ENCODE results near the gene VEGFA.
A peak's percentile ranks its signal among the peaks of the same experiment; 100 is the strongest.

VEGFA gene

GRCh38 chr6:43807228-43808061, 37.4 kb downstream of the VEGFA start:
- H3K4me1 ChIP-seq (ENCODE audit: insufficient read depth, low read length, poor library complexity, severe bottlenecking), result peaks cover 21% of the 10 kb centered on the region
- H4K20me1 ChIP-seq (ENCODE audit: insufficient read depth, low read length, poor library complexity, severe bottlenecking), result no peaks in the 10 kb centered on the region
- TF ChIP-seq CTCF (conservative IDR thresholded peaks at IDR 0.05; ENCODE audit: low read length) (no peak), EZH2phosphoT487 (IDR thresholded peaks at IDR 0.05; ENCODE audit: borderline replicate concordance) (no peak)
- H3K4me2 ChIP-seq (ENCODE audit: low read depth, low read length, poor library complexity, severe bottlenecking), result peak overlapping the region; percentile 4
- no peaks in the 10 kb centered on the region for H3K9me2 ChIP-seq (replicated peaks; ENCODE audit: low read depth, low read length)
- H3F3A ChIP-seq (ENCODE audit: low read depth), result no peaks in the 10 kb centered on the region
- peak overlapping the region; percentile 15 for H3K9ac ChIP-seq (ENCODE audit: low read depth, low read length, poor library complexity, severe bottlenecking)
- H3K79me2 ChIP-seq (ENCODE audit: insufficient read depth, low read length), result no peaks in the 10 kb centered on the region
- no peak overlapping the region for H3K4me3 ChIP-seq (ENCODE audit: low read length, poor library complexity, severe bottlenecking)
- no peaks in the 10 kb centered on the region for H3K36me3 ChIP-seq (ENCODE audit: insufficient read depth, low read length)
- no peaks in the 10 kb centered on the region for H3K9me3 ChIP-seq (ENCODE audit: insufficient read depth, low read depth, low read length)
- no peaks in the 10 kb centered on the region for H3K27me3 ChIP-seq (ENCODE audit: insufficient read depth, low read length, poor library complexity, severe bottlenecking)
- H2AFZ ChIP-seq (ENCODE audit: low read length), result peak overlapping the region; percentile 1; the same call in 1 of the 2 replicates

- H3K9me2 ChIP-seq (replicated peaks; ENCODE audit: low read depth, low read length), result no peaks in the 10 kb centered on the region
- H3K4me2 ChIP-seq (ENCODE audit: low read depth, low read length, poor library complexity, severe bottlenecking), result no peak overlapping the region
- no peaks in the 10 kb centered on the region for H3K36me3 ChIP-seq (ENCODE audit: insufficient read depth, low read length)
- no peaks in the 10 kb centered on the region for H3K9me3 ChIP-seq (ENCODE audit: insufficient read depth, low read depth, low read length)
- H3K27me3 ChIP-seq (ENCODE audit: insufficient read depth, low read length, poor library complexity, severe bottlenecking), result no peaks in the 10 kb centered on the region
- no peak overlapping the region for H3K9ac ChIP-seq (ENCODE audit: low read depth, low read length, poor library complexity, severe bottlenecking)
- no peaks in the 10 kb centered on the region for H3F3A ChIP-seq (ENCODE audit: low read depth)
- peaks cover 22% of the 10 kb centered on the region for H3K4me1 ChIP-seq (ENCODE audit: insufficient read depth, low read length, poor library complexity, severe bottlenecking)
- H2AFZ ChIP-seq (ENCODE audit: low read length), result no peak overlapping the region
- no peaks in the 10 kb centered on the region for H4K20me1 ChIP-seq (ENCODE audit: insufficient read depth, low read length, poor library complexity, severe bottlenecking)
- no peak overlapping the region for H3K4me3 ChIP-seq (ENCODE audit: low read length, poor library complexity, severe bottlenecking)
- H3K79me2 ChIP-seq (ENCODE audit: insufficient read depth, low read length), result no peaks in the 10 kb centered on the region
- TF ChIP-seq CTCF (conservative IDR thresholded peaks at IDR 0.05; ENCODE audit: low read length), result no peak
- TF ChIP-seq EZH2phosphoT487 (IDR thresholded peaks at IDR 0.05; ENCODE audit: borderline replicate concordance), result no peak
These were observed 38.4 kb downstream of the VEGFA start for GRCh38 chr6:43808412-43808811.

- no peak overlapping the region for H3K9ac ChIP-seq (ENCODE audit: low read depth, low read length, poor library complexity, severe bottlenecking)
- peaks cover 20% of the 10 kb centered on the region for H3K4me1 ChIP-seq (ENCODE audit: insufficient read depth, low read length, poor library complexity, severe bottlenecking)
- H3F3A ChIP-seq (ENCODE audit: low read depth), result no peaks in the 10 kb centered on the region
- no peaks in the 10 kb centered on the region for H3K27me3 ChIP-seq (ENCODE audit: insufficient read depth, low read length, poor library complexity, severe bottlenecking)
- H3K4me3 ChIP-seq (ENCODE audit: low read length, poor library complexity, severe bottlenecking), result no peak overlapping the region
- H3K9me3 ChIP-seq (ENCODE audit: insufficient read depth, low read depth, low read length), result no peaks in the 10 kb centered on the region
- no peaks in the 10 kb centered on the region for H3K9me2 ChIP-seq (replicated peaks; ENCODE audit: low read depth, low read length)
- H2AFZ ChIP-seq (ENCODE audit: low read length), result no peak overlapping the region
- H4K20me1 ChIP-seq (ENCODE audit: insufficient read depth, low read length, poor library complexity, severe bottlenecking), result no peaks in the 10 kb centered on the region
- no peaks in the 10 kb centered on the region for H3K79me2 ChIP-seq (ENCODE audit: insufficient read depth, low read length)
- no peak overlapping the region for H3K4me2 ChIP-seq (ENCODE audit: low read depth, low read length, poor library complexity, severe bottlenecking)
- TF ChIP-seq EZH2phosphoT487 (IDR thresholded peaks at IDR 0.05; ENCODE audit: borderline replicate concordance), result no peak
- H3K36me3 ChIP-seq (ENCODE audit: insufficient read depth, low read length), result no peaks in the 10 kb centered on the region
These were observed 39.6 kb downstream of the VEGFA start for GRCh38 chr6:43809417-43810305.

Data from Loucy (cell line).